ENCODE data around the gene FAM162A.

The FAM162A gene

DNA sequence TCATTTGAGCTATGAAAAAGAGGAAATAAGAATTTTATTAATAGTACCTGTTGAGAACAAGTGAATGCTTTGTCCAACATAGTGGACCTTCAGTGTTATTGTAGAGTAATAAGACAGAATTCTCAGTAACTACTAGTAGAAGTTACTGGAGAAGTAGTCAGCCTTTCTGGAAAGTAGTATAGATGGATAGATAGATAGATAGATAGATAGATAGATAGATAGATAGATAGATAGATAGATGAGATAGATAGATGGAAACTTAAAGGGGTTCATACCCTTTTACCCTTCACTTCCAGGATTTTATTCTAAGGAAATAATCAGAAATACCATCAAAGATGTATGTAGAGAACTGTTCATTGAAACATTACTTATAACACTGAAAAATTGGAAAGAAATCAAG, 5.2 kb downstream of the FAM162A start:
- DNase-seq, result no peak

DNA sequence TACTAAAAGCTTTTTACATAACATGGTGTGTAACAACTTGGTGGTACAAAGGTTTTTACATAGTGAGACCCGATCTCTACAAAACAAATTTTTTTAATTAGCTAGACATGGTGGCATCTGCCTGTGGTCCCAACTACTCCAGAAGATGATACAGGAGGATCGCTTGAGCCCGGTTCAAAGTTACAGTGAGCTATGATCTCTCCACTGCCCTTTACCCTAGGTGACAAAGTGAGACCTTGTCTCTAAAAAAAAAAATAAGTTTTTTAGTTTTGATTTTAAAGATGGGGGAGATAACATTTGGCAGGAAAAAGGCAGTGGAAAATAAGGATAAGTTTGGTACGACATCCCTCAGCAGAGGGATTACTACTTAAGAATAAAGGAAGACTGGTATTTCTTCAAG, 5.9 kb downstream of the FAM162A start:
- DNase-seq, result no peak

DNA sequence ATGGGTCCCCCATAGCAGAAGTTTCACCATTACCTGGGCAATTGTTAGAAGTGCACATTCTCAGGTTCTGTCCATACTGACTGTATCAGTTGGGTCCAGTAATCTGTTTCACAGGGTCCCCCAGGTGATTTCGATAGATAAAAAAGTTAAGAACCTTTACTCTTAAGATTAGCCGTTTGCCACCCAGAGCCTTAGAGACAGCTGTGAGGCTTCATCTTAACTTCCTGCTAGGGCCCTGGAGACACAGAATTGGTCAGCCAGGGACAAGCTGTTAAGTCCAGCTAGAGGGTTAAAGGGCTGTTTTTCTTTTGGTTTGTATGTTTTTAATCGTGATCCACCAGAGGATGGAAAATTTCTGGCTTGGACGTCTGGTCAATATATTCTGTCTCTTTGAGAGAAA, 6.7 kb downstream of the FAM162A start:
- no peak for DNase-seq

DNA sequence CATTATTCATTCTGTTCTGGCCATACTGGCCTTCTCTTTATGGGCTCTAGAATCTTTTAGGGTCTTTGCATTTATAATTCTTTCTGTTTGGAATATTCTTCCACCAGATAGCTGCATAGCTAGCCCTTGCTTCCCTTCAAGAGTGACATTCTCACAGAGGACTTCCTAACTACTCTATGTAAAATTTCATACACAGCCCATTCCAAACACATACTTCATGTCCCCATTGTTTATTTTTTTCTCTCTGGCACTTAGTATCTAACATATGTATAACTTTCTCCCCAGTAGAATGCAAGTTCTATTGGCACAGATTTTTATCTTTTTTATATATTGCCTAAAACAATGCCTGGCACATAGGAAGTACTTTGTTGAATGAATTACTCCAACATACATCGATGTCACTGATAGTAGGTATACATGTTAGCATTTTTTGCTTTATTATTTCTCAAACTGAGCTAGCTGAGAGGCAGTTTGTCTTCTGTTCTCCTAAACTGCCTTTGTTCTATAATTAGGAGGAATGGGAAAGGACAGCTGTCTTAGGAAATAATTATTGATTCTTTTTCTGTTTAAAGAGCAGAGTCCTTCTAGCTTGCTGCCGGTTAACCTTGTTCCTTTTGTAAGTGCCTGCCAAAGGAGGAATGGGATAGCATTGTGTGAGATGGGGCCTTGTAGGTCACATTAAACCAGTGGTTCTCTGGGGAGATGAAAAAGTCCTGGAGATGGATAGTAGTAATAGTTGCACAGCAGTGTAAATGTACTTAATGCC, 7.9 kb downstream of the FAM162A start:
- DNase-seq, result no peak

DNA sequence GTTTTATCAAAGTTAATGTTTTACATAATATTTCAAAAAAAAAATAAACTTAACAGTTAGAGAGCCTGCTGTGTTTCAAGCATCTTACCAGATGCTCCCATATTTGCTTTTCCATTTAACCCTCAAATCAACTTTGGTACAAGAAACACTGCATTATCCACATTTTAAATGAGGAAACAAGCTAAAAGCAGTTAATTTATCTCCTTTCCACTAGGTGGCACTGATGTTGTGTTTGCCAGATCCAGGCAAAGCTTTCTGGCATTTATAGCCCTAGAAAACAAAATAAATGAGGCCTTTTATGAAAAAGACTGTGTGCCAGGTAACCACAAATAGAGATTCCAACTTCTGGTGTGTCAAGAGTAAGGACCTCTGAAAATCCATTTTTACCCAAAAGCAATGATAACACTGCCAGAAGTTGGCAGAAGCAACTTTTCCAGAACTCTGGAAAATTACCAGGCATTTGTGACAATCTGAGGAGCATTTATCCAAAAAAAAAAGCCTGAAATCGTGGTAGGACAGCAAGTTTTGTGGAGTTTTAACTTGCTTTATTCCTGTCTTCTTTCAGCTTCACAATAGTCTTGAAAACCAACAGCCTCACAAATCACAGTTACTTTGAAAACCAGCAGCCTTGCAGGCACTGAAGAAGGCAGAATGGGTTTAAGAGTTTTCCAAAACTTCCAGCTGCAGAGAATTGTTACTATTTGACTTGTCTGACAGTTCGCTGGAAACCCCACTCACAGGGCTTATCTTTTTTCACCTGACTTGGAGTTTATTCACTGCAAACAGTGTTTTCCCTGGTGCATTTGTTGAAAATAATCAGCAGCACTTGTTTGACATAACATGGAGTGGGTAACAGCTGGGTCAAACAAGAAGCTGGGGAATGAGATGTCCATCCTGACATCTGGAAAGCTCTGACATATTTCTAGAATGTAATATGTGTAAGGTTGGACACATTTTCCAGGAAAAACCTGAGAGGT, 9.2 kb downstream of the FAM162A start:
- DNase-seq, result peak; percentile 23

DNA sequence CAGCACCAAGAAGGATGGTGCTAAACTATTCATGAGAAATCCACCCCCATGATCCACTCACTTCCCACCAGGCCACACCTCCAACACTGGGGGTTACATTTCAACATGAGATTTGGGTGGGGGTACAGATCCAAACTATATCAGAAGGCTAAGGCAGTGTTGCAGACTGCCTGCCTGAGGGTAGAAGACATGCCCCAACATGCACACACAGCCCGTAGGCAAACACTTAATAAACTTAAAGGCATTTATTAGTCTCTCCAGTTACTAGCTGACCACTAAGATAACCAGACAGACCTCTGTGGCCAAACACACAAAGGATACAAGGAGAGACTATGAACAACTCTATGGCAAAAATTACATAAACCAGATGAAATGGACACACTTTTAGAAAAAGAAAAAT, 10.2 kb downstream of the FAM162A start:
- DNase-seq, result no peak

DNA sequence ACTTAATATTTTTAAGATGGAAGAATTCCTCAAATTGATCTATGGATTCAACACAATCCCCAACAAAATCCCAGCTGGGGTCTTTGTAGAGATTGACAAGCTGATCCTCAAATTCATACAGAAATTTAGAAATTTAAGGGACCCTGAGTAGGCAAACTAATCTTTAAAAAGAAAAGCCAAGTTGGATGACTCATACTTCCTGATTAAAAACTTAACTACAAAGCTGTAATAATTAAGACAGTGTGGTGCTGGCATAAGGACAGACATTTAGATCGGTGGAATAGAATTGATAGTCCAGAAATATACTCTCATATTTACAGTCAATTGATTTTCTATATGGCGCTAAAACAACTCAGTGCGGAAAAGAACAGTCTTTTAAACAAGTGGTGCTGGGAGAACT, 11.6 kb downstream of the FAM162A start:
- DNase-seq, result no peak

DNA sequence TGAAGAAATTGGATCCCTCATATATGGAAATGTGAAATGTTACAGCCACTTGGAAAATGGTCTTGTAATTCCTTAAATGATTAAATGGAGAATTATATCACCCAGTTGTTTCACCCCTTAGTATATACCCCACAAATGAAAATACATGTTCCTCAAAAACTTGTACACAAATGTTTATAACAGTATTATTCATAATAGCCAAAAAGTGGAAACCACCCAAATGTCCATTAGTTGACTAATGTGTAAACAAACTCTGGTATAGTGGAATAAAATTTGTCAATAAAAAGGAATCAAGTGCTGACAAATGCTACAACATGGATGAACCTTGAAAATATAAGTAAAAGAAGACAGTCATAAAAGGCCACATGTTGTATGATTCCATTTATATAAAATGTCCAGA, 12.5 kb downstream of the FAM162A start:
- DNase-seq, result no peak

DNA sequence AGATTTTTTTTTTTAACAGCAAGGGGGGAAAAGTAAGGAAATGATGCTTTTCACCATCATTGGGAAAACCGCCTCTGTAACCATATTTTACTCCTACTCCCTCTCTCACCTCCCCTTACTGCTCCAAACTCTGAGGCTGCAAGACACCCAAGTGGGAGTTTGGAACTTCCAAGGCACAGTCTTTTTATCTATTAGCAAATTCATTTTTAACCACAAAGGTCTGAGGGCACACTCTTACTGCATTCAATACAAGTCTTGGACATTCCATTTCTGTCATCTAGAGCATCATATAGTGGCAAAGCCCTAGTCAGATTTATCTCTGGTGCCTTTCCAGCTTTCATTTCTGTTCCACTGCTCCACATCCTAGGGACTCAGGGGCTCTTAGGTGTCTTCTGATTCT, 13.2 kb downstream of the FAM162A start:
- no peak for DNase-seq

DNA sequence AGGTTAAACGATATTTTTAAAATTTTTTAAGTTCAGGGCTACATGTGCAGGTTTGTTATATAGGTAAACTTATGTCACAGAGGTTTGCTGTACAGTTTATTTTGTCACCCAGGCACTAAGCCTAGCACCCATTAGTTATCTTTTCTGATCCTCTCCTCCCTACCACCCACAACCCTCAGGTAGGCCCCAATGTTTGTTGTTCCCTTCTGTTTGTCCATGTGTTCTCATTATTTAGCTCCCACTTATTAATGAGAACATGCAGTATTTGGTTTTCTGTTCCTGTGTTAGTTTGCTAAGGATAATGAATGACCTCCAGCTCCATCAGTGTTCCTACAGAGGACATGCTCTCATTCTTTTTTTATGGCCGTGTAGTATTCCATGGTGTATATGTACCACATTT, 14.9 kb downstream of the FAM162A start:
- no peak for DNase-seq

DNA sequence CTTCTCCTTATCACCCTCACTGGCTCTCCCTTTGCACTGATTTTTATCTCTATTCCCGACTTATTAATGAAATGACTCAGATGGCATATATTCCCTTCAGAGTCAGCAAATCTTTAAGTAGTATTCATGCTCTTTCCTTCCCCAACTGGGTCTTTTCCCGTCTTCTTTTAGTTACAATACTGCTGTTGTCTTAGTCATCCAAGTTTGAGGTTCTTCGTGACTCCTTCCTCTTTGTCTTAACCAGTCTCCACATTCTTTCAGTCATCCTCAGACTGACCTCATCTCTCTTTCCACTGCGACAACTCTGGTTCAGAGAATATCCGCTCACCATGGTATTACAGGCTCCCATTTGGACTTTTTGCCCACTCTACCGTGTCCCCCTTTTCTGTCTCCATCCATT, 19.5 kb downstream of the FAM162A start:
- no peak for DNase-seq

DNA sequence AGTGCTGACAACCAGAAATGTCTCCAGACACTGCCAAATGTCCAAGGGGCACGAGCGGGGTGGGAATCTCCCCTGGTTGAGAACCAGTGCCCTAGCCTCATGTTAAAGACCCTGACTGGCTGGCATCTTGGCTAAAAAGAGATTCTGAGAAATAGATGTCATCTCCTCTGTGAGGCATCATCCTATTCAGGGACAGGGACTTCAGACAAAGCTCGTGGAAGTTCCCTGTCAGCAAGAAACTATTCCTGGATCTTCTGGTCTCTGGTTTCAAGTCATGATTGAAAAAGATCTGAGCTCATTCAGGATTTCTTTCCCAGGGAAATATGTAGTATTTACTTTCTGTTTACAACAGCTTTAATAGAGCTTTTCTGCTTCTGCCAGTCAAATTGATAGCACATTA, 21.0 kb downstream of the FAM162A start:
- DNase-seq, result no peak

DNA sequence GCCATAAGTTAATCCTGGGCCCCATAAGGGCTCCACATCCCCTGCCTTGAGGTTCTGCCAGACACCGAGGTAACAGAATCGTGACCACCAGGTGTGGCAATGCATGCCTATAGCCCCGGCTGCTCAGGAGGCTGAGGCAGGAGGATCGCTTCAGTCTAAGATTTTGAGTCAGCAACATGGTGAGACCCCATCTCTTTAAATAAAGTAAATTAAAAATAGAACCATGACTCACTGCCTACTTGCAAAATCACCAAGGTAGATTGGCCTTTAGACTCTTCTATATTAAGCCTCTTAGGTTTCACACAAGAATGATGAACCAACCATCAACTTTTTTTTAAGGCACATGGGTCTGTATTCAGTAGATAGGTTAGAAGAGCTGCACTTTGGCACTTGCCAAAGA, 22.2 kb downstream of the FAM162A start:
- DNase-seq, result no peak

DNA sequence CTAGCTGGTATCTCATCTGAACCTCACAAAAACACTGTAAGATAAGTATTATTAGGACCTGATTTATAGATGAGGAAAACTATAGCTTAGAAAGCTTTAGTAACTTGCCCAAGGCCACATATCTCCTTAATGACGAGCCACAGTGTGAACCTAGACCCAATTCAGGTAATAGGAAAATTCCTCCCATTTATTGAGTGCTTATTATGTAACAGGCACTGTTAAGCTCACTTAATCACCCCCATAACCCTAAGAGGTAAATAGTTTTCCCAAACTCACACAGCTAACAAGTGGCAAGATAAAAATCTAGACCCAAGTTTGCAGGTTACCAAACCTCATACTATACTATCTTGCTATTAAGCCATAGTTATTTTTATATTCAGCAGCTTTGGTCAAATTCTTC, 24.0 kb downstream of the FAM162A start:
- DNase-seq, result no peak

DNA sequence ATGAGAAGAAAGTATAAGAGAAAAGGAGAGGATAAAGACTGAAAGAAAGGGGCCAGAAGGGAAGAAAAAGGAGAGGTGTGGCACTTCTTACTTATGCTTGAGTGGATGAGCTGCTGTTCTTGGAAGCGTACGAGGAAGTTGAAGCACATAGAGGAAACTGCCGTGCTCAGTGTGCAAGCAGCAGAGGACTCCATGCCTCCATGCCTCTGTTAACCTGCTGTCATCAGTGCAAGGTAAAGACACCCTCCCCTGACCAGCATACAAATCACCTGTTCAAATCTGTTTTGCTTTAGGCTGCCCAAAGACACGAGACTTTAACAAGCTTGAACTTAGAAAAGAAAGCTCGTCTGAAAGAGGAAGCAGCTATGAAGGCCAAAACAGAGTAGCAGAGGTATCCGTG, 25.5 kb downstream of the FAM162A start:
- no peak for DNase-seq

DNA sequence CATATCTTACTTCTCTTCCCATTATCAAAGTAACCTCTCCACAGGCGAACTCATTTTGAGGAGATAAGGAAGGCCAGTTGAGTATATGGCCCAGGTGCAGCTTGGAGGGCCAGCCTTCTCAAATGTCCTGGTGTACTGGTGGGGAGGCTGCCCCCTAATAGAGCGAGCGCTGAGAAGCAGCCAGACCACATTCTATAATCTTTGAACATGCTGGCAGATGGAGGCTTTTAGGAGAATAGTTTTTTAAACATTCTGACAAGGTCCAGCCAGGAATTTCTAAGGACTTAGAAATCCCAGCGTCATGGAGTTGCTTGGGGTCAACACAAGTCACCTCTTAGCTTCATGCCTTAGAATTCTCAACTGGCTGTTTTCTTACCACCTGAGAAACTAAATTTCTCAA, 26.1 kb downstream of the FAM162A start:
- DNase-seq, result no peak

DNA sequence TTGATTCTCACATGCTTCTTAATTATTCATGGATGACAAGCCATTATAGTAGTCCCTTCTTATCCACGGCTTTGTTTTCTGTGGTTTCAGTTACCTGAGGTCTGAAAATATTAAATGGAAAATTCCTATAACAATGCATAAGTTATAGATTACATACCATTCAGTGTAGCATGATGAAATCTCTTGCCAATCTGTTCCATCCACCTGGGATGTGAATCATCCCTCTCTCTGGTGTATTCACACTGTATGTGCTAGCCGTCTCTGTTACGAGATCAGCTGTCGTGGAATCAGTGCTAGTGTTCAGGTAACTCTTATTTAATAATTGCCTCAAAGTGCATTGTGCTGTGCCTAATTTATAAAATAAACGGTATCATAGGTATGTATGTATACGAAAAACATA, 26.7 kb downstream of the FAM162A start:
- no peak for DNase-seq

DNA sequence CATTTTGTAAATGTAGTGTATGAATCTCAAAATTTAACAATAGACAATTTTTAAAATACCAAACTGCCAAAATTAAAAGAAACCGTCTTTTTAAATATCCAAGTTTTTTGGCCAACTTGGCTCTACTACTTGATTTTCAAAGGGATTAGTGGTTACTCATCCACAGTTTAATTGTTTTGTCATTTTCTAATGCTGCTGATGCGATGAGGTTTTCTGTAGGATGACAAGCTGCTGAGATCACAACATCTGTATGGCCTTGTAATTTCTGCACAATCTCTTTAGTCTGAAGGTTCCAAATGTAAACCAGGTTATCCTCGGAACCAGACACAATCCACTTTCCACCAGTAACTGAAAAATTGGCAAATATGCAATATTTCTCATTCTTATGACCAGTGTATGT, 30.4 kb downstream of the FAM162A start:
- no peak for DNase-seq

DNA sequence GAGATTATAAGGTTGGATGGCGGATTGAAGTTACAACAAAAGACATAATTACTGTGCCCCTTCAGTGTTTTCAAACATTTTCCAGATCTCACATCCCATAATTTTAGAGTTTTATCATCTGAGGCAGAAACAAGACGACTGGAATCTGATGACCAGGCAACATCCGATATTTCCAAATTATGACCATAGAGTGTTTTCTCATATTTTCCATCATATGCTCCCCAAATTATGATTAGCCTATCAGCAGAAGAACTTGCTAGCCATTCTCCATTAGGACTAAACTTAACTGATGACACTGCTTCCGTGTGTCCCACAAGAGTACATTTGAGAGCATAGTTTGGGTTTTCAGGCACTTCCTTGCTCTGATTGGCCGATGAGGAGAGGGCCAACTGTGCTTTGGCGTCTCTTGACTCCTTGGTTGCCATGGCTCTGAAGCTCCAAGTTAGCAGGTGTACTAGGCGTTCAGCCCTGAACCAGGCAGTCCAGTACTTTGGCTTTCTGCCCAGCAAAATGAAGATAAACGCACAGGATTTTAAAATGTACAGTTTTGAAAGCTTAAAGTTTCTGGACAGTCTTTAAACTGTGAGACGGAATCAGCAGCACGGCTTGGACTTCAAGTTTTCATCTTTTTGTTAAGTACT, 31.2 kb downstream of the FAM162A start:
- no peak for DNase-seq

DNA sequence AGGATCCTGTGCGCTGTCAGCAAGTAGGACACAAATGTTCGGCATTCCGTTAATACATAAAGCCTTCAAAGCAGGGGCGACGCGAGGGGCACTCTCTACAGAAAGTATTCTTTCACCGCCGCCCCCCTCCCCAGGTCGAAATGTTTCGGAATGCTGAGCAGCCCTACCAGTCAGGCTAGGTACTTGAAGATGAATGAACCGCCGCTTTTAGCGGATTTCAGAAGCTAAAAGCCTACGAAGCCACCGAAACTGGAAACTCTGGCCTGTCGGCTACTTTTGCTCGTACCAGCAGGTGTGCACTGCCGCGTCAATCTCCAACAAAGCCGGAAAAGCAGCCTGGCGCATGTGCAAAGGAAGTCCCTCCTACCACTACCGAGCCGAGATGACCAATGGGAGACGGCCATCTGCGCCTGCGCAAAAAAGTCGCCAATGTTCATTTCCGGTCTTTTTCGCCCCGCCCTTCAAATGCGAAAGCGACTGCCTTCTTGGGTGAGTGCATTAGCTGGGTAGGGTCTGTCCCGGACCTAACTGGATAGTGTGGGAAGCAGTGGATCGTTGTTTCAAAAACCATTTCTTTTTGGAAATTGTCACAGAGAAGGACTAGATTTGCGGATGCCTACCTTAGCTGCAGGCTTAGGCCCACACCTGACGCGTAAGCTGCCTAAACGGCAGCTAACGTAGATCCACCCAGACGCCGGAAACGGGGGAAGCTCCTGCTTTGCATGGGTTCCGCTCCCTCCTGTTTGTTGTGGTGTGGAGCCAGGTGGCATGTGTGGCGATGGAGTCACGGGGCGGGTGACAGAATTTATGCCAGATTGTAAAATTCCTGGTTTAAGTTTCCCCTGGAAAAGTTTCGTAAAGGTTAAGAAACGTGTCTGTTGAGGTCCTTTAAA, 32.0 kb downstream of the FAM162A start, which contains the start of gene WDR5B:
TSS of gene WDR5B (minus strand) at position 301 of the 893 bp plus-strand sequence. CDS start 534 bp downstream, outside the sequence.
- DNase-seq, result no peak

DNA sequence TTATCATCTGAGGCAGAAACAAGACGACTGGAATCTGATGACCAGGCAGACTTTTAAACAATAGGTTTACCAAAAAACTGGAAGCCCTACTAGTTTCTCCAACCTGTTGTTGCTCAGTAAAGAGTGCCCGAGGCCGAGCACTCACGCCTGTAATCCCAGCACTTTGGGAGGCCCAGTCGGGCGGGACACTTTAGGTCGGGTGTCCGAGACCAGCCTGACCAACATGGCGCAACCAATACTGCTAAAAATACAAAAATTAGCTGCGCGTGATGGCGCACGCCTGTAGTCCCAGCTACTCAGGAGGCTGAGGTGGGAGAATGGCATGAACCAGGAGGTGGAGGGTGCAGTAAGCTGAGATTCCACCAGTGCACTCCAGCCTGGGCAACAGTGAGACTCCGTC, 33.0 kb downstream of the FAM162A start:
- no peak for DNase-seq

DNA sequence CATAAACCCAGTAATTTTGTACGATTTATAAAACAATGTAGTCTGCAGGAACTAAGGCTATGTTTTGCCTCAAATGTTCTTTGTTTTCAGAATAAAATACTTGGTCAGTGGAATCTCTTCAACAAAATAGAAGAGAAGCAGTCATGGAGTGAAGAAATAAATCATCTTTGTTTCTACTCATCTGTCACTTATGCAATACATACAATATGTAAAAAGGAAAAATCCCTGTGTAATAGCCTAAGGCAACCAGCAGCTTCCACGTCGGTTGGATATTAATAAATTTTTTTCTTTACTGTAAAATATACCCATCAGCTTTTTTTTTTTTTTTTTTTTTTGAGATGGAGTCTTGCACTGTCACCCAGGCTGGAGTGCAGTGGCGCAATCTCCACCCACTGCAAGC, 37.1 kb downstream of the FAM162A start:
- DNase-seq, result no peak

DNA sequence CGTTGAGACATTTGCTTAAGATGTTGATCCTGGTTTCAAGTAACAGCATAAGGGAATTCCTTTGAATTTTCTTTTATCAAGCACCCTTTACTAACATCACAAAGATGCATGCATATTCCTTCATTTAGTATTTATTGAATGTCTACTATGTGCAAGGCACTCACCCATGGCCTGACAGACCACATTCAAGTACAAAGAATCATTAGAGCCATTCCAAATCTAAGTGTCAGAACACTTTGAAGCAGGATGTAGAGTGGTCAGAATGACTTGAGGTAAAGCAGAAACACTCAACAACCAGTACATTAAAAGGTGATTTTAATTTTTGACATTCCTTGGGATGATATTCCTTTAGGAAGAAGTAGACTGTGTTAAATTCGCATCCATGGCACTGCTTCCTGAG, 37.9 kb downstream of the FAM162A start:
- DNase-seq, result no peak
